Neutrophil (primary cell): Measurements from ENCODE around the gene KCNE5.
"Not testable (repeated sequence)": the region's sequence is repeated elsewhere in the genome, so short reads cannot be mapped to it uniquely, and the experiment has no call there.

Experiments used
- H3K27ac ChIP-seq: fragments of 200-600 bp; sonication (generic); 2 replicates; pipeline ENCODE4 v1.5.1; 2016; ENCODE audit warnings: mild to moderate bottlenecking, moderate library complexity
- H3K27me3 ChIP-seq: fragments of 200-600 bp; sonication (generic); 2 replicates; pipeline ENCODE4 v1.6.0; 2016; ENCODE audit warnings: mild to moderate bottlenecking
- H3K36me3 ChIP-seq: fragments of 200-600 bp; sonication (generic); 2 replicates; pipeline ENCODE4 v1.5.1; 2017
- H3K4me1 ChIP-seq, 2 experiments: fragments of 200-600 bp in 1 of 2; sonication (generic) in 1 of 2; 1 replicate in 1 of 2; 2 replicates in 1 of 2; pipeline versions ENCODE4 v1.5.1 to v1.6.1; 2013 to 2016; ENCODE audit warnings: low read depth in 1 of 2, low read length in 1 of 2, mild to moderate bottlenecking in 1 of 2, moderate library complexity in 1 of 2; ENCODE audit not compliant: control insufficient read depth in 1 of 2, insufficient read depth in 1 of 2
- H3K4me3 ChIP-seq, 2 experiments: fragments of 200-600 bp in 1 of 2; sonication (generic) in 1 of 2; 1 replicate in 1 of 2; 2 replicates in 1 of 2; pipeline ENCODE4 v1.5.1; 2013 to 2016; ENCODE audit warnings: low read depth in 1 of 2, low read length in 1 of 2, mild to moderate bottlenecking in 1 of 2, moderate library complexity in 1 of 2
- H3K9me3 ChIP-seq: fragments of 200-600 bp; sonication (generic); 2 replicates; pipeline ENCODE4 v1.5.1; 2016
- CTCF ChIP-seq: fragments of 200-600 bp; sonication (generic); IDR thresholded peaks from 2 replicates; pipeline ENCODE4 v1.5.1; 2016; ENCODE audit warnings: antibody characterized with exemption

KCNE5 gene

GRCh38 chrX:109624641-109625616, at the start of gene KCNE5:
TSS of gene KCNE5 (minus strand) at chrX:109625172. CDS start at chrX:109625020, 152 bp downstream.
- no peaks in the 10 kb centered on the region for H3K9me3 ChIP-seq
- H3K27me3 ChIP-seq: no peaks in the 10 kb centered on the region
- peaks cover 1 to 10% of the 10 kb centered on the region in 2 experiments for H3K4me1 ChIP-seq
- no peaks in the 10 kb centered on the region for H3K36me3 ChIP-seq
- TF ChIP-seq CTCF: no peak
- H3K27ac ChIP-seq: no peak within 1 kb of the TSS
- no peak within 1 kb of the TSS for H3K4me3 ChIP-seq

- no peak for TF ChIP-seq CTCF
- H3K36me3 ChIP-seq: peaks cover 53% of the 10 kb centered on the region
- no peak overlapping the region for H3K27ac ChIP-seq
- no peak overlapping the region for H3K4me3 ChIP-seq
- H3K9me3 ChIP-seq: no peaks in the 10 kb centered on the region
- no peaks in the 10 kb centered on the region for H3K4me1 ChIP-seq
- no peaks in the 10 kb centered on the region for H3K27me3 ChIP-seq
Observed at GRCh38 chrX:109672239-109672638, 47.3 kb upstream of the KCNE5 start.

GRCh38 chrX:109671170-109671569, 46.2 kb upstream of the KCNE5 start:
- H3K27ac ChIP-seq, H3K9me3 ChIP-seq, H3K4me3 ChIP-seq, H3K4me1 ChIP-seq, H3K27me3 ChIP-seq: not testable (repeated sequence)
- peaks cover 55% of the 10 kb centered on the region for H3K36me3 ChIP-seq

- Histone ChIP-seq H3K4me3 (no peak overlapping the region), H3K36me3 (peaks cover 50% of the 10 kb centered on the region), H3K27me3 (no peaks in the 10 kb centered on the region), H3K27ac (no peak overlapping the region), H3K4me1 (no peaks in the 10 kb centered on the region), H3K9me3 (no peaks in the 10 kb centered on the region)
- no peak for TF ChIP-seq CTCF
Observed at GRCh38 chrX:109667986-109668385, 43.0 kb upstream of the KCNE5 start.

- Histone ChIP-seq H3K9me3 (no peaks in the 10 kb centered on the region), H3K27me3 (no peaks in the 10 kb centered on the region), H3K4me1 (no peaks in the 10 kb centered on the region), H3K36me3 (peaks cover 52% of the 10 kb centered on the region), H3K4me3 (no peak overlapping the region), H3K27ac (no peak overlapping the region)
- no peak for TF ChIP-seq CTCF
Observed at GRCh38 chrX:109660435-109661143, 35.6 kb upstream of the KCNE5 start.

GRCh38 chrX:109658391-109658790, 33.4 kb upstream of the KCNE5 start:
- Histone ChIP-seq H3K9me3 (no peaks in the 10 kb centered on the region), H3K36me3 (peaks cover 39% of the 10 kb centered on the region), H3K27ac (no peak overlapping the region), H3K27me3 (no peaks in the 10 kb centered on the region), H3K4me1 (no peaks in the 10 kb centered on the region), H3K4me3 (no peak overlapping the region)
- no peak for TF ChIP-seq CTCF

GRCh38 chrX:109657364-109657763, 32.4 kb upstream of the KCNE5 start:
- H3K27me3 ChIP-seq, H3K9me3 ChIP-seq, H3K4me1 ChIP-seq, H3K4me3 ChIP-seq, H3K27ac ChIP-seq: not testable (repeated sequence)
- peaks cover 29% of the 10 kb centered on the region for H3K36me3 ChIP-seq
